Measurements from ENCODE around the gene GSN.

GRCh38 chr9:121281614-121282276, 13.8 kb downstream of the GSN start:
- TF ChIP-seq REST (IDR thresholded peaks at IDR 0.05; ENCODE audit: low read depth, low read length) (no peak), PRDM15 (CRISPR knock-in tag; IDR thresholded peaks at IDR 0.05) (no peak)
